GM12878 (cell line): ENCODE data around the gene RNF220. TPM values are rescaled to one million over a fixed set of nuclear protein-coding genes. Genes with fewer than 3 reads are reported as not detected.

Source experiments
- ATAC-seq: fragments of 200-7000 bp; cut with Tn5 transposase; 3 replicates; pipeline ENCODE4 v1.9.1; 2020; ENCODE audit warnings: mild to moderate bottlenecking, moderate library complexity
- BruUV-seq: library from RNA; stranded (reverse); fragments of 400-500 nt; replicated peaks from 2 replicates; lab custom pipeline; 2021; lab: Mats Ljungman, UMichigan
- CTCF ChIA-PET: fragments of 300-600 bp; sonication (Branson Sonifier 250); formaldehyde crosslinking; extraction: SDS; loops from one replicate; lab custom pipeline; 2021; ENCODE audit warnings: inconsistent platforms; lab: Yijun Ruan, JAX
- POLR2A ChIA-PET: fragments of 350-600 bp; formaldehyde crosslinking; extraction: SDS; loops from one replicate; lab custom pipeline; 2021; ENCODE audit warnings: inconsistent platforms; lab: Charles Lee
- RAD21 ChIA-PET: fragments of 300-600 bp; sonication (Branson Sonifier 250); formaldehyde crosslinking; loops from one replicate; lab custom pipeline; 2023; ENCODE audit warnings: antibody characterized with exemption; ENCODE audit not compliant: unreplicated experiment; lab: Charles Lee
- SMC1A ChIA-PET: fragments of 300-600 bp; sonication (Branson Sonifier 250); formaldehyde crosslinking; loops from one replicate; lab custom pipeline; 2023; ENCODE audit not compliant: unreplicated experiment, uncharacterized antibody; lab: Charles Lee
- DNase-seq: peaks from one replicate; pipeline ENCODE4 v3.0.0-alpha.2; 2011; ENCODE audit warnings: low read depth, low spot score
- FAIRE-seq: peaks from 3 replicates; lab custom pipeline; 2011; peaks lifted over from hg19 to GRCh38; lab: Jason Lieb, UNC
- H2AFZ ChIP-seq: 2 replicates; pipeline ENCODE4 v1.6.0; 2011; ENCODE audit warnings: low read depth, low read length, control low read depth; ENCODE audit not compliant: control insufficient read depth
- H3K27ac ChIP-seq: 2 replicates; pipeline ENCODE4 v1.5.1; 2011; ENCODE audit warnings: control low read depth; ENCODE audit not compliant: control insufficient read depth, insufficient read depth
- H3K27me3 ChIP-seq, 2 experiments: replicated peaks in 1 of 2; 2 replicates each; pipeline versions ENCODE4 v1.6.0 to v1.6.1; 2011; ENCODE audit warnings: low read length in 1 of 2; ENCODE audit not compliant: control insufficient read depth in 2 of 2, insufficient read depth in 2 of 2
- H3K36me3 ChIP-seq, 2 experiments: 2 replicates each; pipeline ENCODE4 v1.5.1; 2011; ENCODE audit warnings: low read length in 1 of 2; ENCODE audit not compliant: control insufficient read depth in 2 of 2, insufficient read depth in 2 of 2
- H3K4me1 ChIP-seq: 2 replicates; pipeline ENCODE4 v1.6.1; 2011; ENCODE audit warnings: mild to moderate bottlenecking, low read length, moderate library complexity, mixed read lengths; ENCODE audit not compliant: control insufficient read depth, insufficient read depth
- H3K4me2 ChIP-seq: 2 replicates; pipeline ENCODE4 v1.6.0; 2011; ENCODE audit warnings: control low read depth; ENCODE audit not compliant: control insufficient read depth, insufficient read depth
- H3K4me3 ChIP-seq: fragments of 200-600 bp; sonication (generic); 2 replicates; pipeline ENCODE4 v1.5.1; 2016
- H3K79me2 ChIP-seq: 2 replicates; pipeline ENCODE4 v1.6.0; 2011; ENCODE audit warnings: low read length; ENCODE audit not compliant: control insufficient read depth, insufficient read depth
- H3K9ac ChIP-seq: 2 replicates; pipeline ENCODE4 v1.8.0; 2011; ENCODE audit warnings: low read length, control low read depth, mixed read lengths; ENCODE audit not compliant: control insufficient read depth, insufficient read depth
- H3K9me3 ChIP-seq: replicated peaks from 3 replicates; pipeline ENCODE4 v1.5.1; 2011; ENCODE audit warnings: mild to moderate bottlenecking, low read length; ENCODE audit not compliant: control insufficient read depth, insufficient read depth
- H4K20me1 ChIP-seq: 2 replicates; pipeline ENCODE4 v1.6.0; 2011; ENCODE audit not compliant: control insufficient read depth, insufficient read depth
- BCL3 ChIP-seq: IDR thresholded peaks from 2 replicates; pipeline ENCODE4 v1.6.1; 2011; ENCODE audit warnings: borderline replicate concordance, low read depth, mild to moderate bottlenecking, moderate library complexity, low read length; ENCODE audit not compliant: insufficient read depth, poor library complexity, severe bottlenecking
- CHD1 ChIP-seq: IDR thresholded peaks from 2 replicates; pipeline ENCODE4 v1.6.1; 2012; ENCODE audit warnings: low read depth, low read length, improper control_type of control experiment
- EGR1 ChIP-seq, 2 experiments: IDR thresholded peaks; 1 replicate in 1 of 2; 2 replicates in 1 of 2; pipeline ENCODE4 v1.6.1; 2011 to 2012; ENCODE audit warnings: low read depth in 2 of 2, low read length in 2 of 2, borderline replicate concordance in 1 of 2, mild to moderate bottlenecking in 1 of 2, moderate library complexity in 1 of 2
- ESRRA ChIP-seq: IDR thresholded peaks from 2 replicates; pipeline ENCODE4 v1.6.1; 2012; ENCODE audit warnings: mild to moderate bottlenecking, low read length, improper control_type of control experiment
- EZH2 ChIP-seq: IDR thresholded peaks from 2 replicates; pipeline ENCODE4 v1.6.1; 2012; ENCODE audit warnings: low read depth, mild to moderate bottlenecking, control low read depth, inconsistent platforms, low read length, borderline replicate concordance; ENCODE audit not compliant: control insufficient read depth
- HSF1 ChIP-seq: fragments of 150-350 bp; IDR thresholded peaks from 2 replicates; pipeline ENCODE4 v1.6.1; 2014; ENCODE audit warnings: mild to moderate bottlenecking, low read depth, low read length
- IRF4 ChIP-seq: IDR thresholded peaks from 2 replicates; pipeline ENCODE4 v1.6.1; 2011; ENCODE audit warnings: low read depth, low read length
- KAT2A ChIP-seq: conservative IDR thresholded peaks from 2 replicates; pipeline ENCODE4 v1.6.1; 2011; ENCODE audit warnings: low read depth, low read length; ENCODE audit not compliant: control insufficient read depth
- MEF2A ChIP-seq: IDR thresholded peaks from 2 replicates; pipeline ENCODE4 v1.6.1; 2011; ENCODE audit warnings: low read depth, mild to moderate bottlenecking, low read length, moderate library complexity; ENCODE audit not compliant: insufficient read depth
- MXI1 ChIP-seq: fragments of 150-350 bp; IDR thresholded peaks from 2 replicates; pipeline ENCODE4 v1.6.1; 2011; ENCODE audit warnings: low read depth, mild to moderate bottlenecking, inconsistent platforms, low read length, improper control_type of control experiment
- NFXL1 ChIP-seq: fragments of 450-650 bp; IDR thresholded peaks from 2 replicates; pipeline ENCODE4 v1.6.1; 2017; ENCODE audit warnings: antibody characterized with exemption, mild to moderate bottlenecking, borderline replicate concordance
- NR2F1 ChIP-seq: fragments of 450-650 bp; conservative IDR thresholded peaks from 2 replicates; pipeline ENCODE4 v1.6.1; 2017; ENCODE audit warnings: mild to moderate bottlenecking
- POLR2AphosphoS5 ChIP-seq: IDR thresholded peaks from 2 replicates; pipeline ENCODE4 v1.6.1; 2011; ENCODE audit warnings: mild to moderate bottlenecking, low read length, inconsistent platforms
- REST ChIP-seq: IDR thresholded peaks from 2 replicates; pipeline ENCODE4 v1.6.1; 2012; ENCODE audit warnings: mild to moderate bottlenecking, low read depth, low read length
- RFX5 ChIP-seq: IDR thresholded peaks from 2 replicates; pipeline ENCODE4 v1.6.1; 2011; ENCODE audit warnings: low read depth, low read length, improper control_type of control experiment
- SMAD5 ChIP-seq: IDR thresholded peaks from 2 replicates; pipeline ENCODE4 v1.6.1; 2016; ENCODE audit warnings: antibody characterized with exemption, low read depth
- SUPT20H ChIP-seq: IDR thresholded peaks from 2 replicates; pipeline ENCODE4 v1.6.1; 2011; ENCODE audit warnings: low read depth, mild to moderate bottlenecking, low read length, moderate library complexity, borderline replicate concordance; ENCODE audit not compliant: control insufficient read depth
- TARDBP ChIP-seq: IDR thresholded peaks from 2 replicates; pipeline ENCODE4 v1.6.1; 2016; ENCODE audit warnings: borderline replicate concordance
- YBX1 ChIP-seq: fragments of 450-650 bp; IDR thresholded peaks from 2 replicates; pipeline ENCODE4 v1.6.1; 2016; ENCODE audit warnings: antibody characterized with exemption
- WGBS: methylation state at CpG from one replicate; pipeline ENCODE4 v1.1.6; 2016; ENCODE audit warnings: low lambda C conversion rate; ENCODE audit not compliant: insufficient replicate concordance, insufficient coverage; ENCODE audit errors: missing lambda C conversion rate; 5-methylcytosine and 5-hydroxymethylcytosine counted together
- in situ Hi-C: fragments of 300-500 bp; cut with MboI; formaldehyde crosslinking; loops from 9 replicates; pipeline ENCODE4 v1.14.3; 2018; ENCODE audit warnings: mixed read lengths
- intact Hi-C: fragments of 100-400 bp; cut with micrococcal nuclease; formaldehyde crosslinking; loops from one replicate; pipeline ENCODE4 v1.14.2; 2022; ENCODE audit not compliant: unreplicated experiment
- polyA plus RNA-seq, 11 experiments: library from polyadenylated mRNA; depleted of rRNA in 4 of 11; unstranded in 6 of 11; stranded (reverse) in 5 of 11; fragments of >200 nt; fragmentation: Nextera tagmentation in 4 of 11; fragmentation: Illumina TruSeq in 1 of 11; extraction: Ambion mirVana in 4 of 11; extraction: Trizol in 1 of 11; gene quantifications; 1 replicate in 1 of 11; 2 replicates in 10 of 11; pipeline versions ENCODE4 v1.2.1 to v1.2.3, GENCODE V29; 2011 to 2016; ENCODE audit warnings: inconsistent platforms in 2 of 11, missing spikeins in 2 of 11, low read depth in 1 of 11
- total RNA-seq, 4 experiments: library from RNA; depleted of rRNA in 3 of 4; stranded (reverse); fragments of >200 nt in 3 of 4; fragmentation: Illumina TruSeq in 1 of 4; extraction: Trizol in 1 of 4; gene quantifications; 2 replicates each; pipeline versions ENCODE4 v1.2.1 to v1.2.3, GENCODE V29; 2013 to 2021

Gene RNF220
- total and polyA plus RNA-seq, 10 of the 15 experiments (the other 5 are each of a cell fraction or from before 2014, with no cell fraction given), result 4.6 to 84.1 (median 53.7) TPM

- no peaks in the 10 kb centered on the region for H3K4me1 ChIP-seq
- no peak overlapping the region for H3K9ac ChIP-seq
- ATAC-seq, result no peak
- no TSS peak for BruUV-seq
- peaks cover 2 to 3% of the 10 kb centered on the region in 2 experiments; a peak in 2 of 4 replicates for H3K27me3 ChIP-seq
- POLR2A ChIA-PET, result no interaction called here
- FAIRE-seq, result no peak
- no peaks in the 10 kb centered on the region for H3K79me2 ChIP-seq
- no peak overlapping the region for H3K27ac ChIP-seq
- H3K4me2 ChIP-seq, result no peak overlapping the region
- 20% methylated on average over 6 of the region's 6 CpGs for whole genome bisulfite sequencing
- no peak overlapping the region for H3K4me3 ChIP-seq
- no peaks in the 10 kb centered on the region for H3K9me3 ChIP-seq
- H4K20me1 ChIP-seq, result no peaks in the 10 kb centered on the region
- no peak for DNase-seq
- H2AFZ ChIP-seq, result no peak overlapping the region
- in situ Hi-C loops, result no loop called here
- intact Hi-C loops, result no loop called here
- CTCF ChIA-PET, result interaction anchor here (2.2 kb wide), 1 partner anchor 9 kb away, joined by 10 read pairs; no protein-coding TSS in a partner anchor
- H3K36me3 ChIP-seq, result no peaks in the 10 kb centered on the region
- TF ChIP-seq EZH2 (no peak), KAT2A (no peak), NR2F1 (no peak), NFXL1 (no peak), YBX1 (no peak), EGR1 (IDR thresholded peaks at IDR 0.05; ENCODE audit: borderline replicate concordance in 1 of 2, low read depth in 2 of 2, low read length in 2 of 2) (no peak), IRF4 (no peak), REST (no peak), POLR2AphosphoS5 (no peak), RFX5 (no peak), SMAD5 (no peak), MXI1 (no peak), MEF2A (no peak), BCL3 (no peak), SUPT20H (no peak), CHD1 (no peak), TARDBP (no peak), HSF1 (no peak), ESRRA (no peak)
- SMC1A ChIA-PET, result no interaction called here
- RAD21 ChIA-PET, result no interaction called here
These were observed 176.2 kb downstream of the RNF220 start for GRCh38 chr1:44581205-44581604.
